Endothelial cell of hepatic sinusoid (primary cell): ENCODE data around the gene GRAMD2B.

Experiments used
- in situ Hi-C: cut with HindIII; loops from 2 replicates; pipeline ENCODE4 v1.10.0; 2017; ENCODE audit warnings: low sequenced_read_pairs

Gene GRAMD2B

DNA sequence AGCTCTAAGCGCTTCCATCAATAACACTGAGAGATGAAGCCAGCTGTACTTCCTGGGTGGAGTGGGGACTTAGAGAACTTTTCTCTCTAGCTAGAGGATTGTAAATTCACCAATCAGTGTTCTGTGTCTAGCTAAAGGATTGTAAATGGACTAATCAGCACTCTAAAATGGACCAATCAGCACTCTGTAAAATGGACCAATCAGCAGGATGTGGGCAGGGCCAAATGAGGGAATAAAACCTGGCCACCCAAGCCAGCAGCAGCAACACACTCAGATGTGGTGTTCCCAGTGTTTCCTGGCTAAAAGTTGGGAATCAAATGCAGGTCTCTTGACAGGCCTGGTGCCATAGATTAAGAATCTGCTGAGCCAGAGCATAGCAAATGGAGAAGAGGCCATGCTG is 111.3 kb downstream of the GRAMD2B start:
- in situ Hi-C loops = loop anchor here (5.0 kb wide), 2 partner anchors 52 to 102 kb away; no protein-coding TSS in a partner anchor

DNA sequence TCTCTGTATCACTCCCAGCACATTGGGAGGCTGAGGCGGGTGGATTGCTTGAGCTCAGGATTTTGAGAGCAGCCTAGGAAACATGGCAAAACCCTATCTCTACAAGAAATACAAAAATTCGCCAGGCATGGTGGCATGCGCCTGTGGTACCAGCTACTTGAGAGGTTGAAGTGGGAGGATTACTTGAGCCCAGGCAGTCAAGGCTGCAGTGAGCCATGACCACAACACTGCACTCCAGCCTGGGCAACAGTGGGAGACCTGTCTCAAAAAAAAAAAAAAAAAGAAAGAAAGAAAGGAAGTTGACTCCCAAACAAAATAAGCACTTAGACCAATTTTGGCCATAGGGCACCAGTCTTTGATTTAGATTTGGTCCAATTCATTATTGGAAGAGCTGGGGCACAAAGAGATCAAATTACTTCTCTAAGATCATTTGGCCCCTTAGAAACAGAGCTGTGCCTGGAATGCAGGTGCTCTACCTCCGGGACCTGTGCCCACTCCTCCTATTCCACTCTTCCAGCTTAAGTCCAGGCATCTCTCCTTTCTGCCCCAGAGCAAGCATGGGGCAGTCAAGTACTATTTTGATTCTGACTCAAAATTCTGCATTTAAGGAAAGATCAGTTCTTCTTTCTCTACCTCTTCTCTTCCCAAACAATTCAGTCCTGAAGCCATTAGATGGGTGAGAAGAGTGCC is 112.8 kb downstream of the GRAMD2B start:
- in situ Hi-C loops = no loop called here

DNA sequence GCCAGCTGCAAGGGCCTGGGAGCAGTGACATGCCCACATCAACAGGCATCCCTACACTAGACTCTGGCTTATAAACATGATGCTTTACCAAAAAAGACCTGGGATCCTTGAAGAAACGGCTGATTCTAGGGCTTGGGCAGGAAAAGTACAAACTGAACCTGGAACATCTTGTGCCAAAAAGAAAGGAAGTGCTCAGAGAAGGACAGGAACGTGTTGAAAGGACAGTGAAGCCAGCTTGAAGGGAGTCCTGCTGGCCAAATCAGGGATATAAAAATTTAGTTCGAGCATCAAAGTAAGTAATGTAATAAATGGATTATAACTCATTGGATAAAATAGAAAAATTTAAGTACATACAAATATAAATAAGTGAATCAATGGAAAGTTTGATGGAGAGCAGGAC is 113.7 kb downstream of the GRAMD2B start:
- in situ Hi-C loops = no loop called here

GRCh38 chr5:126538579-126538978 is 115.4 kb downstream of the GRAMD2B start:
- in situ Hi-C loops = no loop called here

GRCh38 chr5:126540631-126541030 is 117.4 kb downstream of the GRAMD2B start:
- in situ Hi-C loops = loop anchor here (5.0 kb wide), 1 partner anchor 188 kb away; no protein-coding TSS in a partner anchor

- in situ Hi-C loops = loop anchor here (5.0 kb wide), 1 partner anchor 190 kb away; no protein-coding TSS in a partner anchor
Measured at GRCh38 chr5:126542441-126542840, 119.2 kb downstream of the GRAMD2B start.

DNA sequence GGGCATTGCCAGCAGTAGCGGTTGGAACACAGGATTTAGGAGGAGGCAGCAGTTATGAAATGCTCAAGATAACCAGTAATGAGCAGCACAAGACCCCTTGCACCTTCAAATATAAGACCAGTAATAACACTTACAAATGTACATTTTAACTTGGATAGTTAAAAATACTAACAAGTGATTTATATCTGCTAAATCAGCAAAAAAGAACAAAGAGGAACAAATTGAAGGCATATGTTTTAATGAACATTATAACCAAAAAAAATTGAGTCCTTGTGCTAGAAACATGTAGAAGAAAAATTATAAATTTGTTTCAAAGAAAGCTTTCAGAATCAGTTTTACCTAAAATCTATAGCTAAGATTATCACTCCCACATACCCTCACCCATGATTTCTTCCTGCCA is 119.8 kb downstream of the GRAMD2B start:
- in situ Hi-C loops = loop anchor here (5.0 kb wide), 1 partner anchor 191 kb away; no protein-coding TSS in a partner anchor

GRCh38 chr5:126543660-126544059 is 120.5 kb downstream of the GRAMD2B start:
- in situ Hi-C loops = loop anchor here (5.0 kb wide), 1 partner anchor 191 kb away; no protein-coding TSS in a partner anchor
